GM15510 (cell line): ENCODE data around the gene KRTAP10-9.

Experiments
- POLR2A ChIP-seq: IDR thresholded peaks from 3 replicates; pipeline ENCODE4 v1.6.1; 2011; ENCODE audit warnings: borderline replicate concordance; ENCODE audit not compliant: insufficient read length; ENCODE audit errors: extremely low read depth

KRTAP10-9 gene

DNA sequence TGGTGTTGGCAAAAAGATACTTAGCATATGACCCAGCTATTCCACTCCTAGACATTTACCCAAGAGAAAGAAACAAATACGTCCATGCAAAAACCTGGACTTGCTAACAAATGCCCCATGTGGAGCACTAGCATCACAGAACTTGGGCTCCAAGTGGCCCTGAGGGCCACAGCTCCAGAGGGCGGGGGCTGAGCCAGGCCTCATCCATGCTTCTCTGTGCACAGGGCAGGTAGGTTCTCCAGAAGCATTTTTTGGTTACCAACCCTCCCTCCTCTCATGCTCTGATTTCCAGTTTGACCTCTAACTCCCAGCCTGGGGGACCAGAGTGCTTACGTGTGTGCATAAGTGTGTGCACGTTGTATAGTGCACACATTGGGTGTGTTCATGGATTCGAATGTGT lies 37.8 kb downstream of the KRTAP10-9 start:
- TF ChIP-seq POLR2A: no peak

DNA sequence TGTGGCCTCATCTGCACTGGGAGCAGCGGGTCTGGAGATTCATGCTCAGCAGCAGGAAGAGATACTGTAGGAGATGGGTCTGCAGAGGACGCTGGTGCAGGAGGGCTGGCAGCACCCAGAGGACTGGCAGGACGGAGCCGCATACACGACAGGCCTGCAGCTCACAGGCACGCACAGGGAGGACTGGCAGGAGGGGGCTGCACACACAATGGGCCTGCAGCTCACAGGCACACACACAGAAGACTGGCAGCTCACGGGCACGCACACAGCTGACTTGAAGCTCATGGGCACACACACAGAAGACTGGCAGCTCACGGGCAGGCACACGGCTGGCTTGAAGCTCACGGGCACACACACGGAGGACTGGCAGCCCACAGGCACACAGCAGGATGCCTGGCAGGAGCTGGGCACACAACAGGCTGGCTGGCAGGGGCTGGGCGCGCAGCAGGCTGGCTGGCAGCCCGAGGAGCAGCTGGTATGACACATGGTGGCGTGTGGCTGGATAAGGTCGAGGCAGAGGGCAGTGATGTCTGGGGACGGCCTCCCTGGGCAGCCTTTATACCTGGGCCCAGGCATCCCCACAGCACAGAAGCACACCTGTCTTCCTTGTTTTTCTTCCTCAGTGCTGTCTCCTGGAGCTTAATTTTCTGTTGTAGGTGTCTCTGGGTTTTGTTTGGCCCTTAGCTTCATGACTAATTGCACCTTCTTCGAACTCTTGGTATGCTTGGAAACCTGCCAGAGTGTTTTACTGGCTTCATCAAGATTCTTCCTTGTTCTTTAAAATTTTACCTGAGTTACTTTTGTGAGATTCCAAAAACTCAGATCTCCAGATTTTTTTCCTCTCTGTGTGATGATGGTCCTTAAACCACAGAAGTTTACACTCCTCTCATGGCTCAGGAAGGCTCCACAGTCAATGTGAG lies 39.8 kb downstream of the KRTAP10-9 start, which contains the start of gene KRTAP12-2:
Gene KRTAP12-2 (minus strand): TSS at position 527 of the 920 bp plus-strand sequence. CDS start 41 bp downstream, at position 486.
- TF ChIP-seq POLR2A: no peak

DNA sequence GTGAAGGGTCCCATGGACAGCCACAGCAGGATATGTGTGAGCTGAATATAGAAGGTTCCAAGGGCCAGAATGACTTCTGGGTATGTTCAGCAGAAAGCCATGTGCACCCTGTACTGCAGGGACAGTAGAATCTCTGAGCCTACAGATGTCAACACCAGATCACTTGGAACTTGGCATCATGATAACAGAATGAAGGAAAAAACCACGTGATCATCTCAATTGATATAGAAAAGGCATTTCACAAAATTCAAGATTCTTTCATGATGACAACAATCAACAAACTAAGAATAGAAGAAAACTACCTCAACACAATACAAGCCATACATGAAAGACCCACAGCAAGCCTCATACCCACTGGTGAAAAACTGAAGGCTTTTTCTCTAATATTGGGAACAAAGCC lies 40.7 kb downstream of the KRTAP10-9 start:
- TF ChIP-seq POLR2A: no peak

DNA sequence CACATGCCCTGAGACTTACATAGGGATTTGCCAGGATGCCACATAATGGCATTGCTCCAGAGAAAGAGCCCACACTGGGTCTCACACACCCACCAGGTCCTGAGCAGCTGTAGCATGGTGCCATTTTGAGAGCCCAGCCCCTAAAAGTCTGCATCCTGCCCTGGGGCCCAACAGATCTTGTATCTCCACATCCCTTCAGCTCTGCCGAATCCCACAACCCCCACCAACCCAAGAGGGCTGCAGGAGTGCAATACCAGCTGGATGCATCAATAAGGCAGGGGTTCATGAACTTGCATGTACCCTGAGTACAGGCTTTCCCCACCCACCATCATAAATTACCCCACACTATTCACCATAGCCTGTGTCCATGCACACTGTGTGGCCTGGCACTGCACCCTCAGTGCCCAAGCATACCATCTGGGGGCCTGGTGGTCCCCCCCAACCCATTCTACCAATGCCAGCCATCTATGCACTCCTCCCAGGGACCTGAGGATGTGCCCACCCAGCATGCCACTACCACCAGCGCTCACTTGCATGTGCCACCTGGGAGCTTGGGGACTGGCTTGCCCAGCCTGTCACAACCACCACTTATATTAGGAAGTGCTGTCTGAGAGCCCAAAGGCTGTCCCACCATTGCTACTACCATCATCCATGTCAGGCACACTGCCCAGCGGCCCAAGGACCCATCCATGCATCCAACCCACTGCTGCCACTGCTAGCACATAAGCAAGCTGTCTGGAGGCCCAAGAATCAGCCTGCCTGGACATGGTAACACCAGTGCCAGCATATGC lies 43.9 kb downstream of the KRTAP10-9 start:
- TF ChIP-seq POLR2A: no peak

DNA sequence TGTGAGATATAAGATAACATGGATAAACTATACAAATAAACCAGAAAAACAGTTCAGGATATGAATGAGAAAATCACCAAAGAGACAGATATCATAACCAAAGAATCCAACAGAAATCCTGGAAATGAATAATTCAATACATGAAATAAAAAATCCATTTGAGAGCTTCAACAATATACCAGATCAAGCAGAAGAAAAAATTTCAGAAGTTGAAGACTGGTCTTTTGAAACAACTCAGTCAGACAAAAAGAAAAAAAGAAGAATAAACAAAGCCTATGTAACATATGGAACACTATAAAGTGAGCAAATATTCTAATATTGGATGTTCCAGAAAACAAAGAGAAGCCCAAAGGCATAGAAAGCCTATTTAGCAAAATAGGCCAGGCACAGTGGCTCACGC lies 45.0 kb downstream of the KRTAP10-9 start:
- TF ChIP-seq POLR2A: no peak

DNA sequence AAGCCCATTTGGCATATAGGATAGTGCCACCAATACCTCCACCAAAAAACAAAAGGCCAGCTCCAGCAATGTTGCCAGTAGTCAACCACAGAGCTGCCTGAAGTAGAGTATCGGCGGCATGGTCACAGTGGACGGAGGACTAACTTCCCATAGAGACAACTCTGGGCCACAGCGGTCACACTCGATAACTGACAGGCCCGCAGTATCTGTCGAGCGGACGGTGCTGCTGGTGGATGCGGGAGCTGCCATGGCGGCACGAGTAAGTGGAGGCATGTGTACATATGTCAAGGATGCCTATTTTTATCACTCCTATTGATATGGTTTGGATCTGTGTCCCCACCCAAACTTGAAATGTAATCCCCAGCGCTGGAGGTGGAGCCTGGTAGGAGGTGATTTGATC lies 51.0 kb downstream of the KRTAP10-9 start:
- TF ChIP-seq POLR2A: no peak
